Thymus (tissue), 11 donors: ENCODE results near the gene CNTNAP5. TPM values are rescaled to one million over a fixed set of nuclear protein-coding genes. Genes with fewer than 3 reads are reported as not detected.

ENCODE experiments used
- DNase-seq, 9 donors: peaks; one replicate each; pipeline ENCODE4 v3.0.0-alpha.2; 2013; ENCODE audit warnings: low spot score in 9 of 9, low read depth in 6 of 9, missing footprints in 1 of 9
- H3K27ac ChIP-seq, 2 donors: one replicate each; pipeline ENCODE4 v1.5.1; 2013; ENCODE audit warnings: control low read depth in 1 of 2, low read depth in 1 of 2, low read length in 1 of 2, mild to moderate bottlenecking in 1 of 2, moderate library complexity in 1 of 2
- H3K27me3 ChIP-seq, 2 donors: one replicate each; pipeline ENCODE4 v1.5.1; 2013; ENCODE audit warnings: low read length in 1 of 2; ENCODE audit not compliant: control insufficient read depth in 2 of 2, insufficient read depth in 1 of 2
- H3K36me3 ChIP-seq, 2 donors: one replicate each; pipeline ENCODE4 v1.5.1; 2013; ENCODE audit warnings: low read length in 1 of 2, mild to moderate bottlenecking in 1 of 2, moderate library complexity in 1 of 2; ENCODE audit not compliant: control insufficient read depth in 2 of 2, insufficient read depth in 2 of 2
- H3K4me1 ChIP-seq, 2 donors: one replicate each; pipeline ENCODE4 v1.5.1; 2013; ENCODE audit warnings: low read length in 2 of 2; ENCODE audit not compliant: control insufficient read depth in 2 of 2, insufficient read depth in 2 of 2
- H3K4me3 ChIP-seq, 2 donors: one replicate each; pipeline ENCODE4 v1.5.1; 2013; ENCODE audit warnings: low read length in 2 of 2, control low read depth in 1 of 2, mild to moderate bottlenecking in 1 of 2
- H3K9me3 ChIP-seq, 2 donors: one replicate each; pipeline ENCODE4 v1.5.1; 2013; ENCODE audit warnings: low read length in 1 of 2, mild to moderate bottlenecking in 1 of 2; ENCODE audit not compliant: control insufficient read depth in 2 of 2, insufficient read depth in 1 of 2
- WGBS: extraction: QIAGEN DNeasy Blood & Tissue Kit; methylation state at CpG from one replicate; pipeline ENCODE4 v1.1.7; 2013; 5-methylcytosine and 5-hydroxymethylcytosine counted together
- polyA plus RNA-seq: library from polyadenylated mRNA; stranded (reverse); fragments of 200-250 nt; gene quantifications from one replicate; pipeline ENCODE4 v1.2.3, GENCODE V29; 2013
- total RNA-seq: library from RNA; stranded (reverse); fragments of 120-200 nt; gene quantifications from one replicate; pipeline ENCODE4 v1.2.4, GENCODE V29; 2013
- donor health status: healthy.

Gene CNTNAP5
- total and polyA plus RNA-seq, 2 donors, result 0.02 to 0.14 TPM

DNA sequence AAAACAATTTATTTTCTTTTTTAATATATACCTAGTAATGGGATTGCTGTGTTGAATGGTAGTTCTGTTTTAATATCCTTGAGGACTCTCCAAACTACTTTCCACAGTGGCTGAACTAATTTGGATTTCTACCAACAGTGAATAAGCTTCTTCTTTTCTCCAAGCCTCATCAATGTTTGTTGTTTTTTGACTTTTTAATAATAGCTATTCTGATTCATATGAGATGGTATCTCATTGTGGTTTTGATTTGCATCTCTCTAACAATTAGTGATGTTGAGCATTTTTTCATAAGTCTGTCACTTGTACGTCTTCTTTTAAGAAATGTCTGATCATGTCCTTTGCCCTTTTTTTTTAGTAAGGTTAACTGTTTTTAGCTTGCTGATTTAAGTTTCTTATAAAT is 863.3 kb downstream of the CNTNAP5 start:
- H3K27me3 ChIP-seq, result no peaks in the 10 kb centered on the region
- DNase-seq, result no peak
- WGBS, result 93% methylated on average over 1 of the region's 1 CpG
- H3K36me3 ChIP-seq, result no peaks in the 10 kb centered on the region
- no peaks in the 10 kb centered on the region for H3K4me1 ChIP-seq
- H3K4me3 ChIP-seq, result no peak overlapping the region
- no peak overlapping the region for H3K27ac ChIP-seq
- H3K9me3 ChIP-seq, result no peaks in the 10 kb centered on the region

DNA sequence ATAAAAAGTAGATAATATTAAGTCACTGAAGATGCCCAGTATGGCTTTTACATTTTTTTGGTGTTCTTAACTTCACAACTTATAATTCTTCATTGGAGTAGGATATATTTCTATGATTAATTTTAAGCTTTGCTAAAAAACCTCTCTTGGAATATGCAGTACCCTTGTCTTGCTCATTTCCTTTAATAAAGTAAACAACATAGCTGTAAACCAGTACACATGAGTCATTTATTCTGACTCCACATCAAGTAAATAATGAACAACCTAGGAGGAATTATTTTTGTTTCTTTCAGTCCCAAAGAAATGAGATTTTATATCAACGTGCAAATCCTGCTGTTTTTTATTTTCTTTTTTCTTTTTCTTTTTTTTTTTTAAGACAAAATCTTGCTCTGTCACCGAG is 869.1 kb downstream of the CNTNAP5 start:
- H3K9me3 ChIP-seq, result no peaks in the 10 kb centered on the region
- no peaks in the 10 kb centered on the region for H3K36me3 ChIP-seq
- no peak overlapping the region for H3K27ac ChIP-seq
- WGBS, result 75% methylated on average over 2 of the region's 2 CpGs
- H3K4me3 ChIP-seq, result no peak overlapping the region
- no peaks in the 10 kb centered on the region for H3K27me3 ChIP-seq
- DNase-seq, result no peak
- H3K4me1 ChIP-seq, result no peaks in the 10 kb centered on the region

DNA sequence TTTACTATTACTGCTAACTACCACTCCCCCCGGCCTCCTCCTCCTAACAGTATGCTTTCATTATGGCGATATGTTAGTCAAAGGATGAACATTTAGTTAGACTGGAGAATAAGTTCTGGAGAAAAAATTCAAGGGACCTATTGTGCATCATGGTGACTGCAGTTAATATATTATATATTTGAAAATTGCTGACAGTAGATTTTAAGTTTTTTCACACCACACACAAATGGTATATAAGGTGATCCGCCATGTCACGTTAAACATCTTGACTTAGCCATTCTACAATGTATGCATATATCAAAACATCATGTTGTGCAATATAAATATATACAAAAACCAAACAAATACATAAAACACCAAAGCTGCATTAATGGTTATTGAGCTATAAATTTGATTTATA is 873.7 kb downstream of the CNTNAP5 start:
- Histone ChIP-seq H3K27ac (no peak overlapping the region), H3K4me1 (no peaks in the 10 kb centered on the region), H3K27me3 (no peaks in the 10 kb centered on the region), H3K36me3 (no peaks in the 10 kb centered on the region), H3K4me3 (no peak overlapping the region), H3K9me3 (no peaks in the 10 kb centered on the region)
- 96% methylated on average over 4 of the region's 4 CpGs for WGBS
- no peak for DNase-seq

DNA sequence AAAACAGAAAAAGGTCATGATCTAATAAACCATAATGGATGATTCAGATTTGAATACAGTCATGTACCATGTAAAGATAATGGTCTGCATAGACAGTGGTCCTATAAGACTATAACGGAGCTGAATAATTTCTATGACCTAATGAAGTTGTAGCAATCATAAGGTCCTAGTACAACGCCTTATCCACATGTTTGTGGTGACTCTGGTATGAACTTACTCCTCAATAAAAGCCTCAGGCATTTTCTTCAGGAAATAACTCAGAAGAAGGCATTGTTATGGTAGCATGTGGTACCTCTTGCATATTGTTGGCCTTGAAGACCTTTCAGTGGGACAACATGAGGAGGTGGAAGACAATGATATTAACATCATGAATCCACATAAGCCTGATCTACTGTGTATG is 883.3 kb downstream of the CNTNAP5 start:
- Histone ChIP-seq H3K36me3 (no peaks in the 10 kb centered on the region), H3K9me3 (no peaks in the 10 kb centered on the region), H3K27me3 (no peaks in the 10 kb centered on the region), H3K4me1 (no peaks in the 10 kb centered on the region), H3K27ac (no peak overlapping the region), H3K4me3 (no peak overlapping the region)
- WGBS, result 83% methylated on average over 2 of the region's 2 CpGs
- DNase-seq, result no peak

DNA sequence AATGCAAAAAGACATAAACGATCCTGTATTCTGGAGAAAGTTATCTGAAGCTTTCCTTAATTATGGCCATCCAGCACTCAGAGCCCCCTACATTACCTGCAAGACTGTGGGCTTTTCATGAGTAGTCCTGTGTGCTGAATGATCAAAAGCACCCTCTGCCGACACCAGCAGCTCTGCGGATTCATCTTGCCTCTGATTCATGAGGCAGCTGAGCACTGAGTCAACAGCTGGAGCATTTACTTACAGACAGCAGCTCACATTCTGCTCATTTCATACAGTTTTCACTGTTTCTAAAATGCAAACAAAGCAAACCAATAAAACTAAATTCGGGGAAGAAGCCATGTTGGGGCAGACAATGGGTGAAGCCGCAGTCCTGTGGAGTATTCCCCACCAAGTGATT is 886.5 kb downstream of the CNTNAP5 start:
- Histone ChIP-seq H3K27ac (no peak overlapping the region), H3K27me3 (no peaks in the 10 kb centered on the region), H3K9me3 (no peaks in the 10 kb centered on the region), H3K4me3 (no peak overlapping the region), H3K36me3 (no peaks in the 10 kb centered on the region), H3K4me1 (no peaks in the 10 kb centered on the region)
- DNase-seq, result no peak
- 89% methylated on average over 5 of the region's 5 CpGs for WGBS

DNA sequence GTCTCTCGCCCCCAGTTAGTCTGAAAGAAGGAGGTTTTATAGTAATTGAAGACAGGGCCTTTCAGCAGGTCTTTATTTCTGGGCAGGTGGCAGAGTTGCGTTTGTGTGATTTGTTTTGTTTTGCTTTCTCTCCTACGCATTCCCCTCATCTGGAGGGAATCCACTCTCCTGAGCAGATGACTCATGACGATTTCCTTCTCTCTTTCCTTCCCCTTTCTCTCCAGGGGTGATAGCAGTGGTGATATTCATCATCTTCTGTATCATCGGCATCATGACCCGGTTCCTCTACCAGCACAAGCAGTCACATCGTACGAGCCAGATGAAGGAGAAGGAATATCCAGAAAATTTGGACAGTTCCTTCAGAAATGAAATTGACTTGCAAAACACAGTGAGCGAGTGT is 888.8 kb downstream of the CNTNAP5 start:
- Histone ChIP-seq H3K4me1 (no peaks in the 10 kb centered on the region), H3K36me3 (no peaks in the 10 kb centered on the region), H3K27ac (no peak overlapping the region), H3K9me3 (no peaks in the 10 kb centered on the region), H3K4me3 (no peak overlapping the region), H3K27me3 (no peaks in the 10 kb centered on the region)
- DNase-seq, result no peak
- 87% methylated on average over 9 of the region's 9 CpGs for WGBS

DNA sequence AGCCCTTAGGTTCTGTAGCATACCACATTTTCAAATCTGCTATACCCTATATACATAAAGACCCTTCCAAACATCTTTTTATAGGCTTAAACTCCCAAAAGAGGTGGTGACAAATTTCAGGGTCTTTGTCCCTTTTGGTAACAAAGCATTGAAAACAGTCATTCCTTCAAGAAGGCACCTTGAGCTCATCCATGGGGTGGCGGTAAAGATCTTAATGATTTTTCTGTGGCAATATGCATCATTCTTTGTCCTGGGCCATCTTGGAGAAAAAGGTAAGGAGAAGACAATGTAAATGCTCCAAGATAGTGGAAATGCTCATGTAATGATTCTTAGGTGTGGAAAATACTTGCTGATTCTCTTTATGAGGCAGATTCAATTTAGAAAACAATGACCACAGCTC is 890.5 kb downstream of the CNTNAP5 start:
- 97% methylated on average over 1 of the region's 1 CpG for WGBS
- DNase-seq, result no peak
- Histone ChIP-seq H3K27ac (no peak overlapping the region), H3K36me3 (no peaks in the 10 kb centered on the region), H3K9me3 (no peaks in the 10 kb centered on the region), H3K4me3 (no peak overlapping the region), H3K27me3 (no peaks in the 10 kb centered on the region), H3K4me1 (no peaks in the 10 kb centered on the region)

DNA sequence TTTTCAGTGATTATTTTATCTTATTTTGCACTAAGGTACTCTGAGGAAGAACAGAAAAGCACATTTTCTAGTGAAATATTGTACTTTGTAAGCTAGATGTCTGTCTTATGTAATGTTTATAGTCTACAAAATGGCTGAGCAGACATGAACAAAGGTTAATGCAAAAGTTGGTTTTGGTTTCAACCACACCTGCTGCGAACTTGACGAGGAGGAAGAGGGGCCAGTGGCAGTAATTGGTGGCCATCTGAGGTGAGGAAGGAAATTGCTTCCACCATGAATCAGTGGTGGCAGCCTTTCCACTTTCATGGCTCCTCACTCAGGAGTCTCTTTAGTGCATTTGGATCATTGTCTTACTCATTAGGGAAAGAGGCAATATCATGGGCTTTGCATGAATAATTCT is 894.2 kb downstream of the CNTNAP5 start:
- Histone ChIP-seq H3K4me3 (no peak overlapping the region), H3K27me3 (no peaks in the 10 kb centered on the region), H3K9me3 (no peaks in the 10 kb centered on the region), H3K36me3 (no peaks in the 10 kb centered on the region), H3K4me1 (no peaks in the 10 kb centered on the region), H3K27ac (no peak overlapping the region)
- no peak for DNase-seq
- 84% methylated on average over 2 of the region's 2 CpGs for WGBS

DNA sequence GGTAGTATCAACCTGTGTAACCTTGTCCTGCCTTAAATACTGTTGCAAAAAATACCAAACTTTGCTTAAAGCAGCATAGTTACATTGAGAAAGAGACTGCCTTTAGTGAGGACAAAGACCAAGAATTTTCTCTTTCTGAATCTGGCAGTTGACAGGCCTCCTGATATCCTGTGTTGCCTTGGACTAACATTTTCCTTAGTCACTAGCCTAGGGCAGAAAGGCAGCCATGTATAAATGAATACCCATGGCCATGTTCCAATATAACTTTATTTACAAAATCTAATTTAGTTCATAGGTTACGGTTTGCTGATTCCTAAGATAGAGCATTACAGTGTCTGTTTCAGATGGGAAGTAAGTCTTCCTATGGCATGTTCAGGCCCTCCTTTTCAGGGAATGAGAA is 895.4 kb downstream of the CNTNAP5 start:
- DNase-seq, result no peak
- H3K27ac ChIP-seq, result no peak overlapping the region
- WGBS, result 97% methylated on average over 1 of the region's 1 CpG
- no peaks in the 10 kb centered on the region for H3K4me1 ChIP-seq
- no peaks in the 10 kb centered on the region for H3K27me3 ChIP-seq
- no peaks in the 10 kb centered on the region for H3K36me3 ChIP-seq
- H3K9me3 ChIP-seq, result no peaks in the 10 kb centered on the region
- no peak overlapping the region for H3K4me3 ChIP-seq

DNA sequence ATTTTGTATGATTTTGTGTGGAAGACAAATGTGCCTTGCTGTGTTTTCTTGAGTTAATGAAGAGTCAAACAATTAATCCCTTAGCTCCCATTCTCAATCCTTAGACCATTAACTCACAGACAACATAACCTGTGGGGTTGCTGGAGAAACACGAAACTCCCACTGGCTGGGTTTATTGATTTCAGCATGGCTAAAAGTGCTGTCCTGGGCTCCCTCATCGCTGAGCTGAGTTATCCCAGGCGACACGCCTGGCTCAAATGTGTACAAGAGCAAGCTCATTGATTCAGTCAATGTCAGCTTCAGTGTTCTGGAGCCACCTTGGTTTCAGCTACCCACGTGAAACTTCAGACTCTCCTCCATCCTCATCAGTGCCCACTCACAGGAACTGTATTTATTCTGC is 896.1 kb downstream of the CNTNAP5 start:
- Histone ChIP-seq H3K9me3 (no peaks in the 10 kb centered on the region), H3K4me3 (no peak overlapping the region), H3K36me3 (no peaks in the 10 kb centered on the region), H3K27ac (no peak overlapping the region), H3K4me1 (no peaks in the 10 kb centered on the region), H3K27me3 (no peaks in the 10 kb centered on the region)
- no peak for DNase-seq
- WGBS, result 89% methylated on average over 5 of the region's 5 CpGs
